ENCODE results near the gene EXT2. TPM values are rescaled to one million over a fixed set of nuclear protein-coding genes. Genes with fewer than 3 reads are reported as not detected.

EXT2 gene
- total and polyA plus RNA-seq, 2 experiments from 2014 or later, result 15.9 to 48.6 TPM

GRCh38 chr11:44288133-44288526 is 192.7 kb downstream of the EXT2 start:
- H3K9me2 ChIP-seq (ENCODE audit: insufficient read depth), result no peaks in the 10 kb centered on the region
- no peaks in the 10 kb centered on the region for H3K36me3 Mint-ChIP-seq (ENCODE audit: low read depth)
- no peak overlapping the region for H3K27ac ChIP-seq (ENCODE audit: low read depth)
- H3K27ac Mint-ChIP-seq, result no peak overlapping the region
- H3K36me3 ChIP-seq (ENCODE audit: insufficient read depth), result no peaks in the 10 kb centered on the region
- no peaks in the 10 kb centered on the region for H3F3A ChIP-seq (replicated peaks; ENCODE audit: low read depth)
- TF ChIP-seq JUNB (IDR thresholded peaks at IDR 0.05; ENCODE audit: unreplicated experiment) (no peak), POLR2AphosphoS5 (IDR thresholded peaks at IDR 0.05; ENCODE audit: low read depth) (no peak), ZNF462 (CRISPR knock-in tag; IDR thresholded peaks at IDR 0.05) (no peak), ZNF331 (CRISPR knock-in tag; IDR thresholded peaks at IDR 0.05; ENCODE audit: low read depth) (no peak), EZH2 (IDR thresholded peaks at IDR 0.05; ENCODE audit: low read depth, unreplicated experiment) (no peak), STAT1 (IDR thresholded peaks at IDR 0.05; ENCODE audit: unreplicated experiment) (no peak), NANOG (IDR thresholded peaks at IDR 0.05; ENCODE audit: borderline replicate concordance) (no peak)
- H4K20me1 ChIP-seq (replicated peaks; ENCODE audit: insufficient read depth), result no peaks in the 10 kb centered on the region
- no peaks in the 10 kb centered on the region for H3K9me3 Mint-ChIP-seq
- DNase-seq (ENCODE audit: low spot score) (no peak), ATAC-seq (no peak)
- H3K4me1 Mint-ChIP-seq, result peaks cover 9% of the 10 kb centered on the region; the same call in 2 of the 3 replicates
- H3K4me1 ChIP-seq (ENCODE audit: insufficient read depth), result no peaks in the 10 kb centered on the region
- H3K27me3 ChIP-seq (ENCODE audit: insufficient read depth), result no peaks in the 10 kb centered on the region
- no peak overlapping the region for H3K4me3 Mint-ChIP-seq
- no peak overlapping the region for H2AFZ ChIP-seq
- no peak overlapping the region for H3K4me3 ChIP-seq
- H3K79me2 ChIP-seq (replicated peaks; ENCODE audit: insufficient read depth), result no peaks in the 10 kb centered on the region
- H3K4me2 ChIP-seq, result no peak overlapping the region
- peaks cover 9% of the 10 kb centered on the region for H3K27me3 Mint-ChIP-seq (ENCODE audit: insufficient read depth, low read depth, poor library complexity)

GRCh38 chr11:44290208-44290607 is 194.7 kb downstream of the EXT2 start:
- H3K4me3 Mint-ChIP-seq, result no peak overlapping the region
- Histone ChIP-seq H3F3A (replicated peaks; ENCODE audit: low read depth) (no peaks in the 10 kb centered on the region), H3K27me3 (ENCODE audit: insufficient read depth) (no peaks in the 10 kb centered on the region), H3K27ac (ENCODE audit: low read depth) (no peak overlapping the region), H3K9me2 (ENCODE audit: insufficient read depth) (no peaks in the 10 kb centered on the region), H3K4me3 (no peak overlapping the region), H3K36me3 (ENCODE audit: insufficient read depth) (no peaks in the 10 kb centered on the region), H4K20me1 (replicated peaks; ENCODE audit: insufficient read depth) (no peaks in the 10 kb centered on the region), H2AFZ (no peak overlapping the region), H3K4me1 (ENCODE audit: insufficient read depth) (no peaks in the 10 kb centered on the region), H3K4me2 (no peak overlapping the region), H3K79me2 (replicated peaks; ENCODE audit: insufficient read depth) (no peaks in the 10 kb centered on the region)
- no peak for ATAC-seq
- peaks cover 9% of the 10 kb centered on the region; the same call in 2 of the 3 replicates for H3K4me1 Mint-ChIP-seq
- H3K9me3 Mint-ChIP-seq, result no peaks in the 10 kb centered on the region
- peaks cover 9% of the 10 kb centered on the region for H3K27me3 Mint-ChIP-seq (ENCODE audit: insufficient read depth, low read depth, poor library complexity)
- H3K27ac Mint-ChIP-seq, result no peak overlapping the region
- no peaks in the 10 kb centered on the region for H3K36me3 Mint-ChIP-seq (ENCODE audit: low read depth)
- no peak for DNase-seq (ENCODE audit: low spot score)
- no peak for TF ChIP-seq REST (IDR thresholded peaks at IDR 0.05; ENCODE audit: unreplicated experiment)
- TF ChIP-seq ETS1 (IDR thresholded peaks at IDR 0.05), result no peak
- TF ChIP-seq NANOG (IDR thresholded peaks at IDR 0.05; ENCODE audit: borderline replicate concordance), result no peak
- TF ChIP-seq EZH2phosphoT487 (IDR thresholded peaks at IDR 0.05; ENCODE audit: unreplicated experiment), result no peak
- no peak for TF ChIP-seq ZNF114 (CRISPR knock-in tag; IDR thresholded peaks at IDR 0.05)
